ENCODE measurements around the gene AFP. TPM values are rescaled to one million over a fixed set of nuclear protein-coding genes. Genes with fewer than 3 reads are reported as not detected.

AFP gene
- total RNA-seq, 4 donors from 2014 or later = not detected

- DNase-seq (ENCODE audit: low spot score in 2 of 2) = no peak
- no peak for TF ChIP-seq POLR2A (IDR thresholded peaks at IDR 0.05)
- intact Hi-C loops (cut with DNase I; ENCODE audit: low total_unique reads) = no loop called here
- no peak overlapping the region for H3K4me3 ChIP-seq (ENCODE audit: low read depth, poor library complexity, severe bottlenecking)
- WGBS, 2 donors = 94 to 95% methylated on average over 2 of the region's 2 CpGs
Measured at GRCh38 chr4:73405138-73405537, 30.9 kb upstream of the AFP start.

GRCh38 chr4:73406548-73406875, 29.5 kb upstream of the AFP start:
- TF ChIP-seq, protein P1, sequence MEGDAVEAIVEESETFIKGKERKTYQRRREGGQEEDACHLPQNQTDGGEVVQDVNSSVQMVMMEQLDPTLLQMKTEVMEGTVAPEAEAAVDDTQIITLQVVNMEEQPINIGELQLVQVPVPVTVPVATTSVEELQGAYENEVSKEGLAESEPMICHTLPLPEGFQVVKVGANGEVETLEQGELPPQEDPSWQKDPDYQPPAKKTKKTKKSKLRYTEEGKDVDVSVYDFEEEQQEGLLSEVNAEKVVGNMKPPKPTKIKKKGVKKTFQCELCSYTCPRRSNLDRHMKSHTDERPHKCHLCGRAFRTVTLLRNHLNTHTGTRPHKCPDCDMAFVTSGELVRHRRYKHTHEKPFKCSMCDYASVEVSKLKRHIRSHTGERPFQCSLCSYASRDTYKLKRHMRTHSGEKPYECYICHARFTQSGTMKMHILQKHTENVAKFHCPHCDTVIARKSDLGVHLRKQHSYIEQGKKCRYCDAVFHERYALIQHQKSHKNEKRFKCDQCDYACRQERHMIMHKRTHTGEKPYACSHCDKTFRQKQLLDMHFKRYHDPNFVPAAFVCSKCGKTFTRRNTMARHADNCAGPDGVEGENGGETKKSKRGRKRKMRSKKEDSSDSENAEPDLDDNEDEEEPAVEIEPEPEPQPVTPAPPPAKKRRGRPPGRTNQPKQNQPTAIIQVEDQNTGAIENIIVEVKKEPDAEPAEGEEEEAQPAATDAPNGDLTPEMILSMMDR (IDR thresholded peaks at IDR 0.05) = no peak
- no peak for TF ChIP-seq POLR2A (IDR thresholded peaks at IDR 0.05)
- intact Hi-C loops (cut with DNase I; ENCODE audit: low total_unique reads) = no loop called here
- no peak for DNase-seq (ENCODE audit: low spot score in 2 of 2)
- 95 to 97% methylated on average over 1 of the region's 1 CpG for WGBS, 2 donors
- no peak overlapping the region for H3K4me3 ChIP-seq (ENCODE audit: low read depth, poor library complexity, severe bottlenecking)

- DNase-seq (ENCODE audit: low spot score in 2 of 2) = no peak
- no peak overlapping the region for H3K4me3 ChIP-seq (ENCODE audit: low read depth, poor library complexity, severe bottlenecking)
- intact Hi-C loops (cut with DNase I; ENCODE audit: low total_unique reads) = no loop called here
- 84 to 91% methylated on average over 2 of the region's 2 CpGs for WGBS, 2 donors
- no peak for TF ChIP-seq POLR2A (IDR thresholded peaks at IDR 0.05)
- TF ChIP-seq, protein P1 (IDR thresholded peaks at IDR 0.05) = no peak
Measured at GRCh38 chr4:73407227-73407673, 28.8 kb upstream of the AFP start.

DNA sequence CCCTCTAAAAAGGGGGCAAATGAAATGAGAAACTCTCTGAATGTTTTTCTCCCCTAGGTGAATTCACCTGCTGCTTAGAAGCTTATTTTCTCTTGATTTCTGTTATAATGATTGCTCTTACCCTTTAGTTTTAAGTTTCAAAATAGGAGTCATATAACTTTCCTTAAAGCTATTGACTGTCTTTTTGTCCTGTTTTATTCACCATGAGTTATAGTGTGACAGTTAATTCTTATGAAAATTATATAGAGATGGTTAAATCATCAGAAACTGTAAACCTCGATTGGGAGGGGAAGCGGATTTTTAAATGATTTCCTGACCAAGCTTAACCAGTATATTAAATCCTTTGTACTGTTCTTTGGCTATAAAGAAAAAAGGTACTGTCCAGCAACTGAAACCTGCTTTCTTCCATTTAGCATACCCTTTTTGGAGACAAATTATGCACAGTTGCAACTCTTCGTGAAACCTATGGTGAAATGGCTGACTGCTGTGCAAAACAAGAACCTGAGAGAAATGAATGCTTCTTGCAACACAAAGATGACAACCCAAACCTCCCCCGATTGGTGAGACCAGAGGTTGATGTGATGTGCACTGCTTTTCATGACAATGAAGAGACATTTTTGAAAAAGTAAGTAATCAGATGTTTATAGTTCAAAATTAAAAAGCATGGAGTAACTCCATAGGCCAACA, 27.7 kb upstream of the AFP start:
- intact Hi-C loops (cut with DNase I; ENCODE audit: low total_unique reads) = no loop called here
- H3K4me3 ChIP-seq (ENCODE audit: low read depth, poor library complexity, severe bottlenecking) = no peak overlapping the region
- no peak for DNase-seq (ENCODE audit: low spot score in 2 of 2)
- TF ChIP-seq, protein P1 (IDR thresholded peaks at IDR 0.05) = no peak
- TF ChIP-seq POLR2A (IDR thresholded peaks at IDR 0.05) = no peak
- WGBS, 2 donors = 72 to 78% methylated on average over 4 of the region's 4 CpGs

DNA sequence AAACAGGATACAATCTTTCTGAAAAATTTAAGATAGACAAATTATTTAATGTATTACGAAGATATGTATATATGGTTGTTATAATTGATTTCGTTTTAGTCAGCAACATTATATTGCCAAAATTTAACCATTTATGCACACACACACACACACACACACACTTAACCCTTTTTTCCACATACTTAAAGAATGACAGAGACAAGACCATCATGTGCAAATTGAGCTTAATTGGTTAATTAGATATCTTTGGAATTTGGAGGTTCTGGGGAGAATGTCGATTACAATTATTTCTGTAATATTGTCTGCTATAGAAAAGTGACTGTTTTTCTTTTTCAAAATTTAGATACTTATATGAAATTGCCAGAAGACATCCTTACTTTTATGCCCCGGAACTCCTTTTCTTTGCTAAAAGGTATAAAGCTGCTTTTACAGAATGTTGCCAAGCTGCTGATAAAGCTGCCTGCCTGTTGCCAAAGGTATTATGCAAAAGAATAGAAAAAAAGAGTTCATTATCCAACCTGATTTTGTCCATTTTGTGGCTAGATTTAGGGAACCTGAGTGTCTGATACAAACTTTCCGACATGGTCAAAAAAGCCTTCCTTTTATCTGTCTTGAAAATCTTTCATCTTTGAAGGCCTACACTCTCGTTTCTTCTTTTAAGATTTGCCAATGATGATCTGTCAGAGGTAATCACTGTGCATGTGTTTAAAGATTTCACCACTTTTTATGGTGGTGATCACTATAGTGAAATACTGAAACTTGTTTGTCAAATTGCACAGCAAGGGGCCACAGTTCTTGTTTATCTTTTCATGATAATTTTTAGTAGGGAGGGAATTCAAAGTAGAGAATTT, 26.8 kb upstream of the AFP start:
- intact Hi-C loops (cut with DNase I; ENCODE audit: low total_unique reads) = no loop called here
- no peak overlapping the region for H3K4me3 ChIP-seq (ENCODE audit: low read depth, poor library complexity, severe bottlenecking)
- no peak for DNase-seq (ENCODE audit: low spot score in 2 of 2)
- WGBS, 2 donors = 69 to 79% methylated on average over 6 of the region's 6 CpGs
- no peak for TF ChIP-seq POLR2A (IDR thresholded peaks at IDR 0.05)
- TF ChIP-seq, protein P1 (IDR thresholded peaks at IDR 0.05) = no peak

- no peak for TF ChIP-seq POLR2A (IDR thresholded peaks at IDR 0.05)
- TF ChIP-seq, protein P1 (IDR thresholded peaks at IDR 0.05) = no peak
- intact Hi-C loops (cut with DNase I; ENCODE audit: low total_unique reads) = no loop called here
- 86 to 87% methylated on average over 8 of the region's 8 CpGs for WGBS, 2 donors
- DNase-seq (ENCODE audit: low spot score in 2 of 2) = no peak
- no peak overlapping the region for H3K4me3 ChIP-seq (ENCODE audit: low read depth, poor library complexity, severe bottlenecking)
Measured at GRCh38 chr4:73409978-73410548, 26.0 kb upstream of the AFP start.
